Naive B cell (primary cell): ENCODE measurements around the gene SETD5. TPM values are rescaled to one million over a fixed set of nuclear protein-coding genes. Genes with fewer than 3 reads are reported as not detected.

Experiments
- ATAC-seq, 2 donors: fragments of 150-1000 bp; cut with Tn5 transposase; 2 replicates each; pipeline ENCODE4 v1.10.0; 2021; ENCODE audit warnings: low read depth in 2 of 2, mild to moderate bottlenecking in 2 of 2, moderate library complexity in 2 of 2
- DNase-seq: peaks from one replicate; pipeline ENCODE4 v3.0.0; 2022
- H3K27ac Mint-ChIP-seq, 6 donors: one replicate each; pipeline ENCODE4 v1.8.0; 2020 to 2022; ENCODE audit warnings: mild to moderate bottlenecking in 6 of 6, mixed read lengths in 6 of 6, moderate library complexity in 5 of 6, inconsistent platforms in 2 of 6
- H3K27me3 Mint-ChIP-seq, 3 donors: one replicate each; pipeline ENCODE4 v1.8.0; 2021 to 2022; ENCODE audit warnings: mixed read lengths in 3 of 3, mild to moderate bottlenecking in 1 of 3
- H3K36me3 Mint-ChIP-seq, 2 donors: one replicate each; pipeline ENCODE4 v1.8.0; 2020 to 2022; ENCODE audit warnings: mixed read lengths in 2 of 2, inconsistent platforms in 1 of 2, mild to moderate bottlenecking in 1 of 2
- H3K4me1 Mint-ChIP-seq, 3 donors: one replicate each; pipeline ENCODE4 v1.8.0; 2020 to 2022; ENCODE audit warnings: mixed read lengths in 3 of 3, inconsistent platforms in 1 of 3, mild to moderate bottlenecking in 1 of 3, moderate library complexity in 1 of 3
- H3K4me3 Mint-ChIP-seq, 8 donors: one replicate each; pipeline ENCODE4 v1.8.0; 2020 to 2022; ENCODE audit warnings: mild to moderate bottlenecking in 8 of 8, mixed read lengths in 8 of 8, moderate library complexity in 8 of 8, inconsistent platforms in 2 of 8
- H3K9me3 Mint-ChIP-seq, 7 donors: one replicate each; pipeline ENCODE4 v1.8.0; 2020 to 2022; ENCODE audit warnings: mixed read lengths in 7 of 7, mild to moderate bottlenecking in 5 of 7, inconsistent platforms in 2 of 7, moderate library complexity in 1 of 7
- polyA plus RNA-seq, 6 donors: library from polyadenylated mRNA; unstranded; fragments of 300-500 nt; fragmentation: Illumina TruSeq; gene quantifications; one replicate each; pipeline ENCODE4 v1.2.3, GENCODE V29; 2021; ENCODE audit warnings: low read depth in 6 of 6

Gene SETD5
- polyA plus RNA-seq, 6 donors from 2014 or later = 26.9 to 80.7 (median 42.5) TPM

GRCh38 chr3:9379327-9379726 is 18.1 kb upstream of the SETD5 start:
- H3K36me3 Mint-ChIP-seq = peaks cover 22 to 31% of the 10 kb centered on the region in 2 donors
- H3K27ac Mint-ChIP-seq = peak overlapping the region in 1 of 6 donors; percentile 85
- H3K4me1 Mint-ChIP-seq = peaks cover 0 to 13% (median 4%) of the 10 kb centered on the region in 3 donors
- no peaks in the 10 kb centered on the region for H3K27me3 Mint-ChIP-seq
- H3K4me3 Mint-ChIP-seq = no peak overlapping the region
- H3K9me3 Mint-ChIP-seq = no peaks in the 10 kb centered on the region
- DNase-seq = no peak
- no peak for ATAC-seq

DNA sequence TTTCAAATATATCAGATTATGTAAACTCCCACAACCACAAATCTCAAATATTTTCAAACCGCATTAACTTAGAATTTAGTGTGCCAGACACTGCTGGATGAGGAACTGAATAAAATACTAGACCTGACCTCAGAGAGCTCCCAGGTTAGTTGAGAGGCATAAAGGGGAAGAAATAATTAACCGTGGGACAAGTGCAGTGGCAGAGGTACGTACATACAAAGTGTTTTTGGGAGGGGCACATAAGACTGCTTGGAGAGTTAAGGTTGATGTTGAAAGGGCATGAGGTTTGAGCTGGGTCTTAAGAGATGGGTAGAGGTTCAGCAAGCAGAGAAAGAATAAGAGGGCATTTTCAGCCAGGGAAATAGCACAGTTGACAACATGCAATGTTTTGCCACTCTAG is 17.4 kb upstream of the SETD5 start:
- peak overlapping the region in 4 of 6 donors; percentile 43 to 92 (median 68) for H3K27ac Mint-ChIP-seq
- peaks cover 15 to 27% of the 10 kb centered on the region in 2 donors for H3K36me3 Mint-ChIP-seq
- no peak for ATAC-seq
- no peaks in the 10 kb centered on the region for H3K27me3 Mint-ChIP-seq
- H3K9me3 Mint-ChIP-seq = no peaks in the 10 kb centered on the region
- H3K4me3 Mint-ChIP-seq = no peak overlapping the region
- H3K4me1 Mint-ChIP-seq = peaks cover 0 to 13% (median 11%) of the 10 kb centered on the region in 3 donors
- no peak for DNase-seq

DNA sequence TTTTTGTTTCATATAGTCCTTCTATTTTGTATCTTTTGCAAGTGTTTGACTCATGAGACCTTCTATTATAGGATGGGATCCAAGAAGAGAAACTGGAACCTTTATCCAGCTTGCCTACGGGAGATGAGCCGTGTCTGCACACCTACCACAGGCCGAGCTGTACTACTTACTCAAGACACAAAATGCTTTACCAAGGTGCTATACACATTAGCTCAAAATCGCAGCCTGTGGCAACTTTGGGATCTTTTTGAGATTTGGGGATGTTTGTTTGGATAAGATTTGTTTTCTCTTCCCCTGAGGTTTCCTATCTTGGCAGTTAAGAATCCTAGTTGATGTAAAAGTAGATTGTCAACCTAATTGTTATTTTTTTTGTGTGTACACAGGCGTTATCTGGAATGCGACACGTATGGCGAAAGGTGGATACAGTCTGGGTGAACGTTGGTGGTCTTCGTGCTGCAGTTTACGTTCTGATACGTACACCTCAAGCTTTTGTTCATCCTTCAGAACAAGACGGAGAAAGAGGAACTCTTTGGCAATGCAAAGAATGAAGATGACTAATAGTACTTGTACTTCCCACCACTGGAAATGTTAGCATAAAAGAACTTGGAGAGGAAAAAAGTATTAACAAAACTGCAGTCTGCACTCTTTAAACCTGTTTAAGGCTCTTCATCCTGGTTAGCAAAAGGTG is 13.1 kb upstream of the SETD5 start:
- Mint-ChIP-seq H3K4me1 (peaks cover 0 to 19% (median 8%) of the 10 kb centered on the region in 3 donors), H3K27ac (peak overlapping the region in 4 of 6 donors; percentile 2 to 69 (median 60)), H3K4me3 (no peak overlapping the region), H3K9me3 (no peaks in the 10 kb centered on the region), H3K27me3 (no peaks in the 10 kb centered on the region), H3K36me3 (peaks cover 16 to 17% of the 10 kb centered on the region in 2 donors)
- no peak for DNase-seq
- ATAC-seq = no peak

- no peak for DNase-seq
- Mint-ChIP-seq H3K27me3 (no peaks in the 10 kb centered on the region), H3K4me1 (peaks cover 0 to 16% (median 3%) of the 10 kb centered on the region in 3 donors), H3K4me3 (no peak overlapping the region), H3K9me3 (no peaks in the 10 kb centered on the region), H3K27ac (peak overlapping the region in 3 of 6 donors; percentile 19 to 42 (median 22)), H3K36me3 (peaks cover 7 to 19% of the 10 kb centered on the region in 2 donors)
- ATAC-seq = no peak
Measured at GRCh38 chr3:9385187-9386077, 12.0 kb upstream of the SETD5 start.

- Mint-ChIP-seq H3K36me3 (peaks cover 7 to 25% of the 10 kb centered on the region in 2 donors), H3K9me3 (no peaks in the 10 kb centered on the region), H3K4me3 (no peak overlapping the region), H3K27ac (peak overlapping the region in 4 of 6 donors; percentile 19 to 66 (median 25)), H3K27me3 (no peaks in the 10 kb centered on the region), H3K4me1 (peaks cover 2 to 17% (median 3%) of the 10 kb centered on the region in 3 donors)
- ATAC-seq (no peak), DNase-seq (no peak)
Measured at GRCh38 chr3:9386078-9386459, 11.3 kb upstream of the SETD5 start.

DNA sequence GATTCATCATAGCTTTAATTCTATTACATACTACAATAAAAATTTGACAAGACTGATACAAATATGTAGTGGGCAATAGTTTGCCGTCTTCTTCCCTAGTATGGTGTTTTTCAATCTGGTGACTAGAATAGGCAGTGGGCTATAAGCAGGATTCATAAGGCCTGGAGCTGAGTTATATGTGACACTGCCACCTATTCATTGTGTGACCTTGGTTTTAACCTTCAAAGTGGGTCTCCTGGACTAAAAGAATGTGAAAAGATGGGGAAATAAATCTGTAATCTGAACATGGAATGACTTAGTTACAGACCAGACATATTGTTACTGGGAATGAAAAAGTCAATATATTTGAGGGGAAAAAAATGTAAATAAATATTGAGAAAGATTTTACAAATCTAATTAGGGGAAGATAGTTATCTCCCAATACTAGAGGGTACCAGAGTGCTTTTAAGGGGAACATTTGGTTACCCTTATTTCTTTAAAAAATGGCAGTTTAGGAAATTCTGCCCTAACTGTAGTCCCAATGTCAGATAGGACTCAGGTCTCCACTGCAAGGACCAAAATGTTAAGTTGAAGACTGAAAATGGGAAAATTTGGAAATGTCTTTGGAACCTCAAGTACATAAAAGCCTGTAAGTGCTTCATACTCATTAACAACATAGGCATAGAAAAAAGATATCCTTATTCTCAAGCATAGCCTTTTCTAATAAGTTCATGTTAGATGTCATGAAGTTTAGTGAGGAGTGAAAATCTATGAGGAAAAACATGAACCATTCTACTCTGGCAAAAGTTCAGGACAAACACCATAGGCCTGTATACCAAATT is 10.7 kb upstream of the SETD5 start:
- no peak for DNase-seq
- Mint-ChIP-seq H3K4me1 (peaks cover 6 to 24% (median 8%) of the 10 kb centered on the region in 3 donors), H3K9me3 (no peaks in the 10 kb centered on the region), H3K27me3 (no peaks in the 10 kb centered on the region), H3K4me3 (no peak overlapping the region), H3K36me3 (peaks cover 7 to 25% of the 10 kb centered on the region in 2 donors), H3K27ac (peak overlapping the region in 4 of 6 donors; percentile 16 to 66 (median 34))
- no peak for ATAC-seq

- H3K27ac Mint-ChIP-seq = peak overlapping the region in 1 of 6 donors; percentile 15
- no peak overlapping the region for H3K4me3 Mint-ChIP-seq
- DNase-seq = no peak
- H3K9me3 Mint-ChIP-seq = no peaks in the 10 kb centered on the region
- no peak for ATAC-seq
- peaks cover 7 to 26% of the 10 kb centered on the region in 2 donors for H3K36me3 Mint-ChIP-seq
- H3K27me3 Mint-ChIP-seq = no peaks in the 10 kb centered on the region
- H3K4me1 Mint-ChIP-seq = peaks cover 12 to 29% (median 14%) of the 10 kb centered on the region in 3 donors
Measured at GRCh38 chr3:9387322-9387655, 10.1 kb upstream of the SETD5 start.

GRCh38 chr3:9388142-9388541 is 9.3 kb upstream of the SETD5 start:
- no peak for ATAC-seq
- H3K4me1 Mint-ChIP-seq = peaks cover 12 to 34% (median 17%) of the 10 kb centered on the region in 3 donors
- no peaks in the 10 kb centered on the region for H3K9me3 Mint-ChIP-seq
- no peak for DNase-seq
- no peak overlapping the region for H3K27ac Mint-ChIP-seq
- H3K27me3 Mint-ChIP-seq = no peaks in the 10 kb centered on the region
- no peak overlapping the region for H3K4me3 Mint-ChIP-seq
- peaks cover 7 to 26% of the 10 kb centered on the region in 2 donors for H3K36me3 Mint-ChIP-seq

- ATAC-seq (no peak), DNase-seq (no peak)
- Mint-ChIP-seq H3K4me1 (peaks cover 12 to 35% (median 17%) of the 10 kb centered on the region in 3 donors), H3K4me3 (no peak overlapping the region), H3K27ac (peak overlapping the region in 1 of 6 donors; percentile 20), H3K36me3 (peaks cover 7 to 26% of the 10 kb centered on the region in 2 donors), H3K27me3 (no peaks in the 10 kb centered on the region), H3K9me3 (no peaks in the 10 kb centered on the region)
Measured at GRCh38 chr3:9388562-9389272, 8.7 kb upstream of the SETD5 start.

DNA sequence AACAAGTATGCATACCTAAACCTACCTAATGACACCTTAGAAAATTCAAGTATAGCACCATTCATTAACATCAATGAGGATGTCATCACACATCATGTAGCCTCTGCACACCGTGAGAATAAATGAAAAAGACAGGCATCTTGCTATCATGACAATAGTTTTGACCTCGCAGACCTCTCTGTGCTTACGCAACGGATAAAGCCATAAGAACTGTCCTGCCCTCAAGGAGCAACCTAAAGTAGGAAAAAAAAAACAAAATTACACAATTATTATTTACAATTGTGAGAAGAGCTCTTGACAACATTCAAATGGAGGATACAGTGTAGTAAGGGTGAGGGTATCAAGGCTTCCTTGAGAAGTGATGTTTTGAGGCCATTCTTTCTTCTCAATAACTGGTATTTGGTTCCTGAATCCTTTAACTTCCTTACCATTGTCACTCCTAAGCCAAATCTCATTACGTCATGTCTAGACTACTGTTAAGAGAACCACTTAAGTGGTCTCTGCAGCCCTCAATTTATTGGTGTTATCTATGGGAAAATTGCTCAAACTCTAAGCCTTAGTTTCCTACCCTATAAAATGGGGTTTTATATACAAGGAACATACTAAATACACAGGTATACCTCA is 7.0 kb upstream of the SETD5 start:
- H3K4me1 Mint-ChIP-seq = peaks cover 23 to 42% (median 29%) of the 10 kb centered on the region in 3 donors
- H3K27me3 Mint-ChIP-seq = no peaks in the 10 kb centered on the region
- no peak for DNase-seq
- no peak for ATAC-seq
- peaks cover 7 to 26% of the 10 kb centered on the region in 2 donors for H3K36me3 Mint-ChIP-seq
- H3K4me3 Mint-ChIP-seq = no peak overlapping the region
- no peaks in the 10 kb centered on the region for H3K9me3 Mint-ChIP-seq
- H3K27ac Mint-ChIP-seq = peak overlapping the region in 1 of 6 donors; percentile 31

GRCh38 chr3:9392041-9392440 is 5.4 kb upstream of the SETD5 start:
- peaks cover 27 to 45% (median 37%) of the 10 kb centered on the region in 3 donors for H3K4me1 Mint-ChIP-seq

DNA sequence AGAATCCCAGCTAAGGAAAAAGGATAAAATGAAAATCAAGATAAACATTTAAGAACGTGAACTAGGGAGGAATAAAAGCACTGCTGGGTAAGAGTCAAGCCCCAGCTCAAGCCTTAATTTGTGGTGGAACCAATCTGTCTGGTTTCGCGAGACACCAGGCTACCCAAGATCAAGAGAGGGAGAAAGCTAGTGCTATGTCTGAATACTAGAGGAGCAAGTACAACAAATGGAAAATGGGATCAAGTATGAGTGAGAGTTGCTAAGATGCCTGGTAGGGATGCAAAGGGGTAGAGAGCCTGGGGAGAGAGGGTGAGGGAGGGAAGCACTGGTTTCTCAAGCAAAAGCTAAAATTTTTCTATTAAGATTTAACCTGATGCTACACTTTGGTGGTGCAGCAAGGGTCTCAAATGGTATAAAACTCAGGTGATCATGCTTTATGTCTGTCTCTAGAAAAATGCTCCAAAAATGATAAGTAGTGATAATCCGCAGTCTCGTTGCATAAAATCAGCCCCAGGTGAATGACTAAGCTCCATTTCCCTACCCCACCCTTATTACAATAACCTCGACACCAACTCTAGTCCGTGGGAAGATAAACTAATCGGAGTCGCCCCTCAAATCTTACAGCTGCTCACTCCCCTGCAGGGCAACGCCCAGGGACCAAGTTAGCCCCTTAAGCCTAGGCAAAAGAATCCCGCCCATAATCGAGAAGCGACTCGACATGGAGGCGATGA is 1.7 kb upstream of the SETD5 start:
- DNase-seq = no peak
- Mint-ChIP-seq H3K4me3 (peak overlapping the region; percentile 94 to 100 (median 98)), H3K36me3 (peaks cover 8% of the 10 kb centered on the region in 2 donors)

More at GRCh38 chr3:9392041-9392440, 5.4 kb upstream of the SETD5 start:
- ATAC-seq (no peak), DNase-seq (no peak)
- Mint-ChIP-seq H3K36me3 (peaks cover 0 to 26% of the 10 kb centered on the region in 2 donors), H3K27me3 (no peaks in the 10 kb centered on the region), H3K4me3 (peak overlapping the region in 1 of 8 donors; percentile 20), H3K9me3 (no peaks in the 10 kb centered on the region), H3K27ac (peak overlapping the region in 4 of 6 donors; percentile 52 to 79 (median 60))

More for the DNA sequence above, 1.7 kb upstream of the SETD5 start:
- peaks cover 52 to 68% (median 62%) of the 10 kb centered on the region in 3 donors for H3K4me1 Mint-ChIP-seq
- peak overlapping the region; percentile 95 to 100 (median 98) for H3K27ac Mint-ChIP-seq
- H3K9me3 Mint-ChIP-seq = no peaks in the 10 kb centered on the region
- H3K27me3 Mint-ChIP-seq = no peaks in the 10 kb centered on the region
- ATAC-seq = no peak
